GM19324 (cell line): Measurements from ENCODE around the gene MIER1.
"Not testable (repeated sequence)": the region's sequence is repeated elsewhere in the genome, so short reads cannot be mapped to it uniquely, and the experiment has no call there.

Source experiments
- ATAC-seq: cut with Tn5 transposase; IDR thresholded peaks from one replicate; pipeline ENCODE4 v1.9.1; 2021; ENCODE audit warnings: mild to moderate bottlenecking, moderate library complexity; ENCODE audit not compliant: unreplicated experiment, low FRiP score

Gene MIER1

DNA sequence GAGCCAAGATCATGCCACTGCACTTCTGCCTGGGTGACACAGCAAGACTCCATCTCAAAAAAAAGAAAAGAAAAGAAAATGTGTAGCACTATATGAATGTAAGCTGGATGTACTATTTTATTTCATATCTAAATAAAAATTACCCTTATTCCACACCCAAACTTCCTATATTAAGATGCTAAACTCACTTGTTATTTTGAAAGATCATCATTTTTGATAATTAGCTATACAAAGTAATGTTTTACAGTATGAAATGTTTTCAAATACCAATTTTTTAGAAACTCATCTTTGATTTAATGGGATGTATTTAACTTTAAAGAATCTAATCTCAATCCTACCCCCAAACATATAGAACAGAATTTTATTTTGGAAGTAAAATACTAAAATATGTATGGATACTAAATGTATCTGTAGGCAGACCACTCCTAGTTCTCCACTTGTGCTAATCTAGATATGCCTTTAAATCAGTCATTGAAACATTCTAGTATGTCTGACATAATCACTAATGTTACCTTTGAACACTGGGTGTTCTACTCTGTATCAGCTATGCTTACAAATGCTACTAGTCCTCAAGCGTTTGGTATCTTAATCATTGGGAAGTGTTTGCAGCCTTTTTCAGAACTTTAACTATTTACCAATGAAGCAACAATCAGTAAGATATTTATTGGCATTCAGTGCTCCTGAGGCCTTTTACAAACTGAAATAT lies 12.9 kb downstream of the MIER1 start:
- no peak for ATAC-seq

DNA sequence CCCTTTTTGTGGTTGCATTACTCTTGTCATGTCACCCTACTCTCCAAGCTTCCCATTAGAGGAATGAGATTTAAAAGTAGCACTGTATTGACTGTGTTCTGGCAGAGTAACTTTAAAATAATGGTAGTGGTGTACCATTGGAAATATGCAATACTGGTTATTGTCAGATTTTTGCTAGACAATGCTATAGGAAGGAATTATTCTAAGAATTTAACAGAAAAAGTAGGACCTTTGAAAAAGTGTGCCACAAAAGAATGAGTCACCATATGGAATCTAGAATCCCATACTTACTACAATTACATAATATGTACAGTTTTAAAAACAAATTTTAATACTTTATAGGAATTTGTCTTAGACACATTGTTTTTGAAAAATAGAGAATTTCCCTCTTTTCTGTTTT lies 13.8 kb downstream of the MIER1 start:
- no peak for ATAC-seq

DNA sequence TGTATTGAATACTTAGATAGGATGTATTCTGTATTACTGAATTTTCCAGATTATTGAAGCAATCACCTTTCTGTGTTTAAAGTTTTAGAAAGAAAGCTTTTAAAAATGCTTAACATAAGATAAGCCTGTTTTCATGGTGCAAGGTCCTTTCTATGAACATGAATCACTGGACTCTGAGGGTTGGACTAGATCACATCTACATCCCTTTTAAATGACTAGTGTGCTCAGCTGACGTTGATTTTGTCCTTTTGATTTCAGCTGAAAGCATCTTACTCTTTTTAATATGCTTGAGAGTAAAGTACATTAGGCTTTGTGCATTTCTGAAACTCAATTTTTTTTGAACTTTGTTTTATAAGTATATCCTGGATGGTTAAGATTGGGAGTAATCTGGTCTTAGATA lies 16.2 kb downstream of the MIER1 start:
- ATAC-seq, result no peak

DNA sequence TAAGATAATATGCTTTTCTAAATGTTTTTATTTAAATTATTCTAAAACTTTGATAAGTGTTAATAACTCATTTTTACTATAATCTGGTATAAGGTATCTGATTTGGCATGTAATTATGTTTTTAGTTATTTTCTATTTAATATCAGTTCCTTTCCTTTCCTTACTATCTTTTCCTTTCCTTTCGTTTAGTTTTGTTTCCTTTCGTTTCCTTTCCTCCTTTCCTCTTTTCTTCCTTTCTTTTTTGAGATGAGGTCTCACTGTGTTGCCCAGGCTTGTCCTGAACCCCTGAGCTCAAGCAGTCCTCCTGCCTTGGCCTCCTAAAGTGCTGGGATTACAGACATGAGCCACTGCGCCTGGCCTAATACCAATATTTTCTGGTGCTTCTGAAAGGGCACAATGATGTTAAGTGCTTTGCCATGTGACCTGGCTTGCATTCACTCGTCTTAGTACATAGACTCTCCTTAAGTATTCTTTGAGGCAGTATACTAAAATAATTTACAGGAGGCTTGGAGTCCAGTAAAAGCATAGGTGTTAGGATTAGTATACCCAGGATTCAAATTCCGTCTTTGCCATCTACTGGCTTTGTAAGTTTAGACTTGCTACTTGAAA lies 18.7 kb downstream of the MIER1 start:
- no peak for ATAC-seq

DNA sequence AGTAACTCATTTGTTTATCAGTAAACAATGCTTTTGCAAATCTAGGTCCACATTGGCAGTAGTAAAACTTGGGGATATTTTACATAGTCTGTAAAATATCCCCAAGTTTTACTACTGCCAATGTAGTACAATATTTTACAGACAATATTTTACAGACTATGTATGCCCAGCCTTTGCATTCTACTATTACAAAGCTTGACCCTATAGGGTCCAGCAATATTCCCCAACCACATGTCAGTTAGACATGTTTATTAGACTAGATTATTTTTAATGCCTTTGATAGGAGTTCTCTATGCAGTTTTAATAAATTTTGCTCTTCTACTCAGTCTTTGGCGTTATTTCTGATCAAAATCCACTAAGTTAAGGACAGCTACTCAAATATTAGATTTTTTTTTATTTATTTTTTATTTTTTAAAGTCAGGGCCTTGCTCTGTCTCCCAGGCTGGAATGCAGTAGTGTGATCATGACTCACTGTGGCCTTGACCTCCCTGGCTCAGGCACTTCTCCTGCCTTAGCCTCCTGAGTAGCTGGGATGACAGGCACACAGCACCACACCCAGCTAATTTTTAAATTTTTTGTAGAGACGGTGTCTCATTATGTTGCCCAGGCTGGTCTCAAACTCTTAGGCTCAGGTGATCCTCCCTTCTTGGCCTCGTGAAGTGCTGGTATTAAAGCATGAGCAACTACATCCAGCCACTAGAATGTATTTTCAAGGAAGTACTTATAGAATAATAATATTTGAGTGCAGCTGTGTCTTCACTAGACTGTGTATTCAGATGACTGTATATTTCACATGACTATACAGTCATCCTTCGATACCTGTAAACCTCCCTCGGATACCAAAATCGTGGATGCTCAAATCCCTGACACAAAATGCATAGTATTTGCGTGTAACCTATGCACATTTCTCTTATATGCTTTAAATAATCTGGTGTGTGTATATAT lies 19.8 kb downstream of the MIER1 start:
- no peak for ATAC-seq

DNA sequence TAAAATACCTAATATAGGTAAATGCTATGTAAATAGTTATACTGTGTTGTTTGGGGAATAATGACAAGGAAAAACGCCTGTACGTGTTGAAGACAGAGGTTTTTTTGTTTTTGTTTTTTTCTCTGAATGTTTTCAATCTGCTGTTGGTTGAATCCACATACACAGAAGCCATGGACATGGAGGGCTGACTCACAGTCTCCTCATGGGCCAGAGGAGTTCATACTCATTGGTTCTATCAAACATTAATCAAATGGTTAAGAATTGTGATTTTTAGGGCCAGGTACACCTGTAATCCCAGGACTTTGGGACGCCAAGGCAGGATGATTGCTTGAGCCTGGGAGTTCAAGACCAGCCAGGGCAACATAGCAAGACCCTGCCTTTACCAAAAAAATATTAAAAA lies 20.5 kb downstream of the MIER1 start:
- ATAC-seq, result no peak

DNA sequence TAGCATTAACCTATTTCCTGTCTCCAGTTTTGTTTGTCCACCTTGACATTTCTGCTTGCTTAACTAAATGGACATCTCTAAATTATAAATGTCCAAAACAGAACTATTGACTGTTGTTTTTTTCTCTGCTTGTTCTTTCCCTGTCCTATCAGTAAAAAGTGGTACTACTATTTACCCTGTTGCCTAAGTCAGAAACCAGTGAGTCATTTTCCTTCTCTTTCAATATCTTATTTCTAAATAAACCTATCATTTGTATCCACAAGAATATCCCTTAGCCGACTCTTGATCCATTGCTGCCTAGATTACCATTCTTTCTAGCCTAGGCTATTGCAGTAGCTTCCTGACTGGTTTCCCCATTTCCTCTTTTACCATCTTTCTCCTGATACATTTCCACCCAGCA lies 22.5 kb downstream of the MIER1 start:
- no peak for ATAC-seq

DNA sequence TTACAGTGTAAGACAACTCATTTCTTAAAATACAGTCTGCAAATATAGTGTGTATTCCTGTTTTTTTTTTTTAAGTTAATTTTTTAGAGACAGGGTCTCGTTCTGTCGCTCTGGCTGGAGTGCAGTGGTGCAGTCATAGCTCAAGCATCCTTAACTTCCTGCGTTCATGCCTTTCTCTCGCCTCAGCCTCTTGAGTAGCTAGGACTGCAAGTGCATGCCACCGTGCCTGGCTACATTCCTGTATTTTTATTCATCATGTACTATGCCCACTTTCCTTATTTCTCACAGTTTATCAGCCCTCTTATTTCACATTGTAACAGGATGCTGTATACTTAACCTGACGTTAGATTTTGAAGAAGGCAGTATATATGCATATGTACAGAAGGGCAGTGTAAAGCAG lies 26.7 kb downstream of the MIER1 start:
- no peak for ATAC-seq

DNA sequence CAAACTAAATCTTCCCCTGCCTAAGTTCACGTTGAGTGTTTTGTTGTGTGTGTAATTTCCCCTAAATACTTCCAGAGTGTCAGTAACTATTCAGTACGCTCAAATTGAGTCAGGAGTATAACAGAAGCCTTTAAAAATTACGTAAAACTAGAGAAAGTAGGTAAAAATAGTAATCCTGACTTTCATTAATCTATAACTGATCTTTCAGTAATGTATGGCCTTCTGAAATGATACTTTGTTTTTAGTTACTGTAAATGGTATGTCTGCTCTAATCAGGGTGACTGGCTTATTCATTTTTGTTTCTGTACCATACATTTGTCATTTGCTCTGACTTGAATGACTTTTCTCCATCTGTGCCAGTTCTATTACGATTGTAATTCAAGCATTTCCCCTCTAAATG lies 29.4 kb downstream of the MIER1 start:
- ATAC-seq, result no peak

DNA sequence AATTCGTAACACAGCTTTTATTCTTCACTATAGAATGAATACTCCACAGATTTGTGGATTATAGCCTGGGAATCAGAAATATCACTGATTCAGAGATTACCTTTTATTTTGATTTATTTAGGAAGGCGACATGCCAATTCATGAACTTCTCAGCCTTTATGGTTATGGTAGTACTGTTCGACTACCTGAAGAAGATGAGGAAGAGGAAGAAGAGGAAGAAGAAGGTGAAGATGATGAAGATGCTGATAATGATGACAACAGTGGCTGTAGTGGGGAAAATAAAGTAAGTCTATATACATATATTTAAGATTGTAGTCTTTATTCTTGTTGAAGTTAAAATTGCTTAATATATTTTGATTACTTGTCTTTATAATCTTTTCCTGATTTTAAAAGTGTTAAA lies 33.1 kb downstream of the MIER1 start:
- no peak for ATAC-seq

DNA sequence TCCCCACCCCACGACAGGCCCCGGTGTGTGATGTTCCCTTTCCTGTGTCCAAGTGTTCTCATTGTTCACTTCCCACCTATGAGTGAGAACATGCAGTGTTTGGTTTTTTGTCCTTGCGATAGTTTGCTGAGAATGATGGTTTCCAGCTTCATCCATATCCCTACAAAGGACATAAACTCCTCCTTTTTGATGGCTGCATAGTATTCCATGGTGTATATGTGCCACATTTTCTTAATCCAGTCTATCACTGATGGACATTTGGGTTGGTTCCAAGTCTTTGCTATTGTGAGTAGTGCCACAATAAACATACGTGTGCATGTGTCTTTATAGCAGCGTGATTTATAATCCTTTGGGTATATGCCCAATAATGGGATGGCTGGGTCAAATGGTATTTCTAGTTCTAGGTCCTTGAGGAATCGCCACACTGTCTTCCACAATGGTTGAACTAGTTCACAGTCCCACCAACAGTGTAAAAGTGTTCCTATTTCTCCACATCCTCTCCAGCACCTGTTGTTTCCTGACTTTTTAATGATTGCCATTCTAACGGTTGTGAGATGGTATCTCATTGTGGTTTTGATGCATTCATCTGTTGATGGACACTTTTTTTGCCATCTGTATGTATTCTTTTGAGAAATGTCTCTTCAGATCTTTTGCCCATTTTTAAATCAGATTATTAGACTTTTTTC lies 41.5 kb downstream of the MIER1 start:
- ATAC-seq, result not testable (repeated sequence)

DNA sequence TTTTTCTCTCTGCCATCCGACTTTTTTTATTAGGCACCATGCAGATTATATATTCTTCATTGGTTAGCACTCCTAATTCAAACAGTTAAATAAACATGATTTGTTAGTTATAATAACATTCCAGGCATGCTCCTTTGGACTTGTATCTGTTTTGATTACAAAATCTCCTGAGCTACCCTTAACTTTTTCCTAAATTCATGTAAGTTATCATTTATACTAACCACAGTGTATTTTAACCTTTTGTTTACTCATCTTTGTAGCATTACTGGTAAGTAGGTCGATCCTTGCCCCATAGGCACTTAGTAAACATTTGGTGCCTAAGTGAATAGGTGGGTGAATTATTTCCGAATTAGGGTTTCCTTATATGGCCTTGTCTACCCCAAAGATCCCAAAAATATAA lies 43.8 kb downstream of the MIER1 start:
- no peak for ATAC-seq

DNA sequence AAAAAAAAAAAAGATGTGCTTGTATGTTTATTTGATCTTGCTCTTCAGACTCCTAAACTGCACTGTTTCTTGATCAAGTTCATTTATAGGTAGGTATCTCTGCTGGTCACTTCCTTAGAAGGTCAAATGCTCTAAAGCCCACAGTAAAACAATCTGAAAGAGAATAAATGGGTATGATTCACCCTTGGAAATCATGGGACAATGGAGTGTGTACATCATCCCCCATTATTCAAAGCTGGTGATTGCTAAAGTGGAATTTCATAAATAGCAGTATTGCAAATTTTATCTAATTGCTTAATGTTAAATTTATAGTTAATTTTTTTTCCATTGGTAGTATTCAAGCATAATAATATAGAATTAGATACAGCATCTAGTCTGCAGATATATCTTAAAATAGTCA lies 53.4 kb downstream of the MIER1 start:
- ATAC-seq, result no peak

DNA sequence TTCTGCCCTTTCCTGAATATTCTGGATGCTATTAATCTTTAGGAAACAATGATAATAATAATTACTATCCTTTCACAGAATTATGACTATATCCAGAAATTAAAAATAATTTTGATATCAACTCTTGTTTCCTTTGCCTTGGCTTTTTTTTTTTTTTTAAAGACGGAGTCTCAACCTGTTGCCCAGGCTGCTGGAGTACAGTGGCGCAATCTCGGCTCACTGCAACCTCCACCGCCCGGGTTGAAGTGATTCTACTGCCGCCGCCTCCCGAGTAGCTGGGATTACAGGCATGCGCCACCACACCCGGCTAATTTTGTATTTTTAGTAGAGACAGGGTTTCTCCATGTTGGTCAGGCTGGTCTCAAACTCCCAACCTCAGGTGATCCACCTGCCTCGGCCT lies 54.8 kb downstream of the MIER1 start:
- ATAC-seq, result not testable (repeated sequence)

DNA sequence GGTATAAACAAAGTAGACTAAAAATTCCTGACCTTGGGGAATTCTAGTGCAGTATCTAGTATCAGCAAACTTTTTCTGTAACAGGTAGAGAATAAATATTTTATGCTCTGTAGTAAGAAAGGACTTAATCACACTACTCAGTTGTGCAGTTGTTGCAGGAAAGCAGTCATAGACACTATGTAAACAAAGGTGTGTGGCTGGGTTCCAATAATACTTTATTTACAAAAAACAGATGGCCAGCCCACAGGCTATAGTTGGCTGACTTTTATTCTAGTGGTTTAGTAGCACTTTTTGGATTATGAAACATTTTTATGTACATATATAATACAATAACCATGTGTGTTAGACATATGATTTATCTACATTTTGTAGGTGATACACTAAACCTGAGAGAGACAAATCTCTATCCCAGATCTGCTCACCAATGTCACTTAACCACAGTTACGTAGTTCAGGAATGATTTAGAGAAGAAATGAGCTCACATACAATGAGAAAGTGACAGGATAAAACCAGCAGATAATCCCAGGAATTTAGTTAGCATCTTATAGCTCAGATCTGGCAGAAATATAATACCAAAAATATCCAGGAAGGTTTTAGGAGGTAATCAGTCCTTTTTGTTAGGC lies 56.1 kb downstream of the MIER1 start:
- no peak for ATAC-seq

DNA sequence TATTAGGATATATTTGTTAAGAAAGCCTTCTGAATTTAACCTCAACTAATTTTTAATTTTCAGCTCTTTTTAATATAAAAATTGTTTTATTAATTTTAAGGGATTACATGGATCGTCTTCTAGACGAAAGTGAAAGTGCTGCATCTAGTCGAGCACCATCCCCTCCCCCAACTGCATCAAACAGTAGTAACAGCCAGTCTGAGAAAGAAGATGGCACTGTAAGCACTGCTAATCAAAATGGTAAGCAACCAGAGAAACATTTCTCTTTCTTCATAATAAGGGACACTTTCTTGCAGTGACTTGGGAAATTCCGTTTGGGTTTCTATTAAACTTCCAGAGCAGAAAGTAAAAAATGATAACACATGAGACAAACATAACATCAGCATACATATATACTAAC lies 56.9 kb downstream of the MIER1 start:
- no peak for ATAC-seq

DNA sequence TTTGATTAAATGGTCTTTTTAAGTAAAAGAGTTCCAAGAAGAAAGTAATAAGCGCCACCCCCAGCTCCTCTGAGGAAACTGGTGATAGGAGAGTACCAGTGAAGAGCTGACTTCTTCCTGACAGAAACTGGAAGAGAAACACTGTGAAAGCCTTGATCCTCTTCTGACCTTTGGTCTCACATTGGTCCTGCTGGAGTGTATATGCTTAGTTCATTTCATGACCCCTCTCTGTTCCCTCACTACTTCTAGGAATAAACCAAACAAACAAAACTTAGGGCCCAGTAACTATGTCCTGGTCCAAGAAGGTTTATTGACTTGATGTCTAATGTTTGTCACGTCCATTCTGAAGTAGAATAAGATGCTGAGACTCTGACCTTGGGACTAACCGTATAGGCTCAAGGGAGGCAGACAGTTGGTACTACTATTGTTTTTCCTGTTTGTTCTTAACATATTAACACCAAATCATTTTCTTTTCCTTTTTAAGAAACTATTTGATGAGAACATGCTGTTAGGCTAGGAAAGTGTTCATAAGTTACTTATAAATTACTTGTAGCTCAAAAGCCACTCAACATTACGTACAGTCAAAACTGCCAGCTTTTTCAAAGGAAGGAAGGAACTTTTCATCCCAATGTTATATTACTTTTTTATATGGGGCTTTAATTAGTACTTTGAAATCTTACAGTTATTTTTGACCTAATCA lies 57.9 kb downstream of the MIER1 start:
- peak; percentile 77 for ATAC-seq

DNA sequence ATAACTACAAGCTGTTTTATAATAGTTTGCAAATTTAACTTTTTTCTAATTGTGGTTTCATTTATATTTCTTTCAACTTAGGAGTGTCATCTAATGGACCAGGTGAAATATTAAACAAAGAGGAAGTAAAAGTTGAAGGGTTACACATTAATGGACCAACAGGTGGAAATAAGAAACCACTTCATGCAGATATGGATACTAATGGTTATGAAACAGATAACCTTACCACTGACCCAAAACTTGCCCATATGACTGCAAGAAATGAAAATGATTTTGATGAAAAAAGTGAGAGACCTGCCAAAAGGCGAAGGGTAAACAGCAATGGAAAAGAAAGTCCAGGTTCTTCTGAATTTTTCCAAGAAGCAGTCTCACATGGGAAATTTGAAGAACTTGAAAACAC lies 59.7 kb downstream of the MIER1 start:
- ATAC-seq, result peak; percentile 74

DNA sequence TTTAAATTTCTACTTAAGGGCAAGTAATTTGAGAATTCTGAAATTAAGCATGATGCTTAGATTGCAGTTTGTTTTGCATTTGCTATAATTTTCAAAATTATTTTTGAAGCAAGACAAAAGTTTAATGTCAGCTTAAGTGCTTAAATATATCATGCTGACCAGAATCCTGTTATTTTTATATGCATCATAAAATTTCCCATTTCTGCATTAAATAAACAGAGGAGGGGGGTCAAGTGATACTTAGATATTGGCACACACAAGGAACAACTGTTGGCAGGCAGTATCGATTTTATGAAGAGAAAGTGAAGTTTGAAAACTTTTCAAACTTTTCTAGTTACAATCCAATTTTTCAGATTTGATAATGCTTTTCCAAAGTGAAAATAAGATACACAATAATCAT lies 61.0 kb downstream of the MIER1 start:
- ATAC-seq, result no peak

DNA sequence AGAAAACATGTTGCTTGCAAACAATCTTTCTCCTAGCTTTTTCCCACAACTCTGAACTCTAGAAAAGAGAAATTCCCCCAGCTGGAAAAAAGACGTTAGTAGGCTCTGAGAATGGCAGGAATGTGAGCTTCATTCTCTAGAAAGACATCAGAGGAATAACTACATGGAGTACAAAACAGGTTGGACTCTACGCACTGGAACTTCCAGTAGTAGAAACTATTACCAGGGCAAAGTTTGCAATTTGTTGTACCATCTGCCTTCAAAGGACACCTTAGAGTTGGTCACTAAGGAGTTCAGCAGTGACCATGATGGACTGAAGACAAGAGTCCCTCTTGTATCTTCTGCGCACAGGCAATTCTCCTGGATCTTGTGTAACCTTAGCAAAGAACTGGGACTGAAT lies 68.3 kb downstream of the MIER1 start:
- no peak for ATAC-seq
